Fibroblast of lung (primary cell): Measurements from ENCODE around the gene CDC42EP2.

ENCODE experiments used
- CTCF ChIP-seq, 2 donors: IDR thresholded peaks in 1 of 2; conservative IDR thresholded peaks in 1 of 2; 1 replicate in 1 of 2; 2 replicates in 1 of 2; pipeline ENCODE4 v1.5.1; 2011 to 2012; ENCODE audit warnings: low read length in 2 of 2, control low read depth in 1 of 2, inconsistent platforms in 1 of 2, low read depth in 1 of 2, mild to moderate bottlenecking in 1 of 2
- EZH2 ChIP-seq: IDR thresholded peaks from 2 replicates; pipeline ENCODE4 v1.5.1; 2012; ENCODE audit warnings: low read length, control low read depth, mild to moderate bottlenecking; ENCODE audit errors: missing control alignments

DNA sequence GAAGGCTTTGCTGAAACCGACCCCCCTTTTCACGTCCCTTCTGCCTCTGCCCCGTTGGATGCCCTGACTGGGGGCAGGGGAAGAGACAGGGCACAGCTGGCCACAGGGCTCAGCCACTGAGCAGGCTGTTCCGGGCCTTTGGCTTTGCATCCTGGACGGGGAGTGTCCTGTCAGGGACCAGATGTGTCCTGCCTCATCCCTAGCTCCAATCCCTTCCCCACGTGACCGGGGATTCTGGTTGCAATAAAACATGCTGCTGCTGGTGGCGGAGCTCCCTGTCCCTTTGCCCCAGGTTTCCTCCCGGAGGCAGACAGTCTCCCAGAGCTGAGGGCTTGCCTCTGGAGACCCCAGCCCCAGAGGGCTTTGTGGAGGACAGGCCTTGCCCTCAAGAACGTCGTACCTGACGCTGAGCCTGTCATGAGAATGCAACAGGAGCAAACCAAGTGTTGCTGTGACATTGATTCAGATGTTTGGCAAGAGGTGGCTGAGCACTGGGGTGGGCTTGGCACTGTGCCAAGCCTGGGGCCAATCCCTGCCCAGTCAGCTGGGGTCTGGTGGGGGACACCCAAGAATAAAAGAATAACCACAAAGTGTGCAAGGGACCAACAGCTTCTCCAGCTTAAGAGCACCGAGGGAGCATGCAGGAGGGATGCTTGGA, 7.3 kb downstream of the CDC42EP2 start:
- TF ChIP-seq CTCF (conservative IDR thresholded peaks at IDR 0.05 in 1 of 2, IDR thresholded peaks at IDR 0.05 in 1 of 2; ENCODE audit: low read depth in 1 of 2, low read length in 2 of 2): no peak
- TF ChIP-seq EZH2: no peak
